NCI-H1105 (cell line): ENCODE data around the gene ADAT2.

Experiments
- DNase-seq: peaks from one replicate; lab custom pipeline; 2025; lab: John Stamatoyannopoulos, UW

ADAT2 gene

GRCh38 chr6:143441680-143442545 lies 8.6 kb downstream of the ADAT2 start:
- DNase-seq: no peak

GRCh38 chr6:143441010-143441409 lies 9.5 kb downstream of the ADAT2 start:
- DNase-seq: no peak

GRCh38 chr6:143432588-143432987 lies 17.9 kb downstream of the ADAT2 start:
- DNase-seq: no peak

- DNase-seq: no peak
Measured at GRCh38 chr6:143431226-143431625, 19.3 kb downstream of the ADAT2 start.

GRCh38 chr6:143429970-143430369 lies 20.5 kb downstream of the ADAT2 start:
- no peak for DNase-seq

GRCh38 chr6:143427109-143427817 lies 23.2 kb downstream of the ADAT2 start:
- peak; percentile 54 for DNase-seq

GRCh38 chr6:143426026-143426425 lies 24.5 kb downstream of the ADAT2 start:
- no peak for DNase-seq

- no peak for DNase-seq
Measured at GRCh38 chr6:143419526-143419925, 31.0 kb downstream of the ADAT2 start.

GRCh38 chr6:143414769-143415168 lies 35.7 kb downstream of the ADAT2 start:
- DNase-seq: no peak

GRCh38 chr6:143410859-143411270 lies 39.6 kb downstream of the ADAT2 start:
- DNase-seq: no peak

GRCh38 chr6:143408787-143409162 lies 41.7 kb downstream of the ADAT2 start:
- no peak for DNase-seq

GRCh38 chr6:143408151-143408786 lies 42.2 kb downstream of the ADAT2 start:
- DNase-seq: no peak

GRCh38 chr6:143406673-143407072 lies 43.8 kb downstream of the ADAT2 start:
- no peak for DNase-seq

GRCh38 chr6:143405373-143406154 lies 44.9 kb downstream of the ADAT2 start:
- DNase-seq: no peak

- DNase-seq: no peak
Measured at GRCh38 chr6:143402721-143403336, 47.7 kb downstream of the ADAT2 start.

- no peak for DNase-seq
Measured at GRCh38 chr6:143401636-143402370, 48.7 kb downstream of the ADAT2 start.

- no peak for DNase-seq
Measured at GRCh38 chr6:143401068-143401446, 49.4 kb downstream of the ADAT2 start.

- DNase-seq: no peak
Measured at GRCh38 chr6:143400258-143401067, 50.0 kb downstream of the ADAT2 start.

- no peak for DNase-seq
Measured at GRCh38 chr6:143399775-143400174, 50.7 kb downstream of the ADAT2 start.

GRCh38 chr6:143399176-143399575 lies 51.3 kb downstream of the ADAT2 start:
- DNase-seq: no peak
